Gastrocnemius medialis (tissue), 4 donors: ENCODE measurements around the gene DAND5. TPM values are rescaled to one million over a fixed set of nuclear protein-coding genes. Genes with fewer than 3 reads are reported as not detected.

ENCODE experiments used
- ATAC-seq, 2 donors: fragments of 150-250 bp; one replicate each; pipeline ENCODE4 v1.9.1; 2016
- DNase-seq, 2 donors: peaks; one replicate each; pipeline ENCODE4 v3.0.0-alpha.2; 2019
- H3K27ac ChIP-seq, 4 donors: fragments of 200-600 bp; sonication (generic); 1 replicate in 1 of 4; 2 replicates in 3 of 4; pipeline ENCODE4 v1.5.1; 2016 to 2018; ENCODE audit warnings: mild to moderate bottlenecking in 2 of 4, moderate library complexity in 1 of 4
- H3K27me3 ChIP-seq, 3 donors: fragments of 200-600 bp; sonication (generic) in 2 of 3; 1 replicate in 1 of 3; 2 replicates in 2 of 3; pipeline versions ENCODE4 v1.5.1 to v1.6.0; 2016 to 2019; ENCODE audit warnings: mild to moderate bottlenecking in 1 of 3, moderate library complexity in 1 of 3
- H3K36me3 ChIP-seq, 2 donors: fragments of 200-600 bp; sonication (generic) in 1 of 2; one replicate each; pipeline ENCODE4 v1.5.1; 2017 to 2018
- H3K4me1 ChIP-seq, 2 donors: fragments of 200-600 bp; sonication (generic) in 1 of 2; one replicate each; pipeline ENCODE4 v1.5.1; 2016 to 2017; ENCODE audit warnings: mild to moderate bottlenecking in 2 of 2
- H3K4me3 ChIP-seq, 4 donors: fragments of 200-600 bp; sonication (generic) in 3 of 4; 1 replicate in 1 of 4; 2 replicates in 3 of 4; pipeline ENCODE4 v1.5.1; 2016 to 2019; ENCODE audit warnings: mild to moderate bottlenecking in 2 of 4
- H3K9me3 ChIP-seq, 3 donors: fragments of 200-600 bp; sonication (generic) in 2 of 3; 1 replicate in 1 of 3; 2 replicates in 2 of 3; pipeline ENCODE4 v1.5.1; 2016 to 2019
- POLR2A ChIP-seq, 2 donors: fragments of 450-650 bp; IDR thresholded peaks; one replicate each; pipeline ENCODE4 v1.6.1; 2017; ENCODE audit warnings: antibody characterized with exemption in 2 of 2, mild to moderate bottlenecking in 2 of 2, moderate library complexity in 2 of 2
- in situ Hi-C, 4 donors: fragments of 200-750 bp; cut with MboI; loops; one replicate each; pipeline versions ENCODE4 v1.15.0 to v1.8.0; 2017; ENCODE audit warnings: low sequenced_read_pairs in 4 of 4
- intact Hi-C: fragments of 100-400 bp; cut with DNase I; formaldehyde crosslinking; loops from one replicate; pipeline ENCODE4 v1.15.1; 2023; ENCODE audit warnings: low total_unique reads
- total RNA-seq, 4 donors: library from RNA; depleted of rRNA; stranded (reverse); fragments of >200 nt; gene quantifications; one replicate each; pipeline versions ENCODE4 v1.1.0 to v1.2.3, GENCODE V29; 2016
- TF ChIP-seq, protein P1 (sequence below), 5 experiments: fragments of 450-650 bp in 3 of 5; fragments of 200-600 bp in 2 of 5; sonication (generic) in 2 of 5; IDR thresholded peaks in 4 of 5; conservative IDR thresholded peaks in 1 of 5; 1 replicate in 4 of 5; 2 replicates in 1 of 5; pipeline ENCODE4 v1.5.1; 2016 to 2019; ENCODE audit warnings: antibody characterized with exemption in 5 of 5, mild to moderate bottlenecking in 3 of 5, moderate library complexity in 3 of 5

Gene DAND5
- total RNA-seq, 4 donors from 2014 or later: not detected

DNA sequence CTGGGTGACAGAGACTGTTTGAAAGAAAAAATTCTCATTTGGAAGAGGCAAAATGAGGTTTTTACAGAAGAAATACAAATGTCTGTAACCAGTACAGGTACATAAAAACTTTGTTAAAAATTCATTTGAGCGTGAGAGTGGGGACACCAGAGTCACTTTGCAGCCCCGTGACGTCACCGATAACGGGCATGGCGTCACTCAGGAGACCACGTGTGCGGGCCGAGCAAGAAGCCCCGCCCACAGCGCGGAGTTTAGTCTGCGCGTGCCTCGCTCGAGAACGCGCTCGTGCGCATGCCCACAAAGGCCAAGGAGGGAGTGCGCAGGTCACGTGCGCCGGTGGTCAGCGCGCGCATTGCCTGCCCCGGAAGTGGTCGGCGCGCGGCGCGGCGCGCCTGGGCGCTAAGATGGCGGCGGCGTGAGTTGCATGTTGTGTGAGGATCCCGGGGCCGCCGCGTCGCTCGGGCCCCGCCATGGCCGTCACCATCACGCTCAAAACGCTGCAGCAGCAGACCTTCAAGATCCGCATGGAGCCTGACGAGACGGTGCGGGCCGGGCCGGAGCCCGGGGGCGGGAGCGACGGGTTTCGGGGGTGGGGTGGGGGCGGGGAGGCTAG lies 23.8 kb upstream of the DAND5 start, which contains the start of gene RAD23A:
Gene RAD23A (plus strand): TSS at position 384 of the 613 bp plus-strand sequence. CDS start 87 bp downstream, at position 471.
- in situ Hi-C loops (no loop called here), intact Hi-C loops (loop anchor here (1.0 to 10.0 kb wide), 2 partner anchors 20 to 899 kb away; no protein-coding TSS in a partner anchor)
- peak; percentile 96 to 97 for TF ChIP-seq POLR2A (IDR thresholded peaks at IDR 0.05)
- TF ChIP-seq, protein P1, sequence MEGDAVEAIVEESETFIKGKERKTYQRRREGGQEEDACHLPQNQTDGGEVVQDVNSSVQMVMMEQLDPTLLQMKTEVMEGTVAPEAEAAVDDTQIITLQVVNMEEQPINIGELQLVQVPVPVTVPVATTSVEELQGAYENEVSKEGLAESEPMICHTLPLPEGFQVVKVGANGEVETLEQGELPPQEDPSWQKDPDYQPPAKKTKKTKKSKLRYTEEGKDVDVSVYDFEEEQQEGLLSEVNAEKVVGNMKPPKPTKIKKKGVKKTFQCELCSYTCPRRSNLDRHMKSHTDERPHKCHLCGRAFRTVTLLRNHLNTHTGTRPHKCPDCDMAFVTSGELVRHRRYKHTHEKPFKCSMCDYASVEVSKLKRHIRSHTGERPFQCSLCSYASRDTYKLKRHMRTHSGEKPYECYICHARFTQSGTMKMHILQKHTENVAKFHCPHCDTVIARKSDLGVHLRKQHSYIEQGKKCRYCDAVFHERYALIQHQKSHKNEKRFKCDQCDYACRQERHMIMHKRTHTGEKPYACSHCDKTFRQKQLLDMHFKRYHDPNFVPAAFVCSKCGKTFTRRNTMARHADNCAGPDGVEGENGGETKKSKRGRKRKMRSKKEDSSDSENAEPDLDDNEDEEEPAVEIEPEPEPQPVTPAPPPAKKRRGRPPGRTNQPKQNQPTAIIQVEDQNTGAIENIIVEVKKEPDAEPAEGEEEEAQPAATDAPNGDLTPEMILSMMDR (IDR thresholded peaks at IDR 0.05 in 4 of 5, conservative IDR thresholded peaks at IDR 0.05 in 1 of 5): peak in 1 of 5 experiments; percentile 30
- Histone ChIP-seq H3K4me3 (peak within 1 kb of the TSS; percentile 65 to 94 (median 85)), H3K36me3 (peaks cover 0 to 74% of the 10 kb centered on the region in 2 donors), H3K27ac (peak within 1 kb of the TSS; percentile 96 to 99 (median 98)), H3K9me3 (no peaks in the 10 kb centered on the region), H3K4me1 (peaks cover 30 to 35% of the 10 kb centered on the region in 2 donors), H3K27me3 (no peaks in the 10 kb centered on the region)
- ATAC-seq (peak; percentile 90 to 92), DNase-seq (peak; percentile 93 to 97)

DNA sequence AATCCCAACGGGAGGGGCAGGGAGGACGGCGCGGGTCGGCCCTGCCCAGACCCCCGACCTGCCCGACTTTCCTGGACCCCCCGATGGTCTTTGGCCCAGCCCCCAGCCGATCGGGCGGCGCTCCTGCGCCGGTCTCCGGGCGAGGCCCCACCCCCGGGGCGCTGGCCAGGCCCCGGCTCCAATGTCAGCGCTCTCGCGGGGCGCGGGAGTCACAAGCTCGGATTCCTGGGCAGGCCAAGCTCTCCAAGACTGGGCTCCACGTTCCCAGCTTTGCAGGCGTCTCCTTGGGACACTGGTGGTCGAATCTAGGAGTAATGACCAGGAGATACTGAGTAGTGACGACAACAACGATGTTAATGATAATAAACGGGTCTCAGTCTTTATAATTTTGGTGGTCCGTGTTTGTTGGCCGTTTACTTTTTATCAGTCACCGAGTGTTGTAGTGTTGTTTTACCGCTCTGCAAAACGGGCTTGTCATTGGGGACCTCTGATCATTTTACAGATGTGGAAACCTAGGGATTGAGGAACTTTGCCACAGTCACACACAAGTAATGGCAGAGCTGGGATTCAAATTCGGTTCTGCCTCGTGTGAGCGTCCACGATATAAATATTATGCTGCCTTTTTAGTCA lies 23.2 kb upstream of the DAND5 start:
- H3K4me1 ChIP-seq: peaks cover 30 to 34% of the 10 kb centered on the region in 2 donors
- H3K27ac ChIP-seq: peak overlapping the region; percentile 96 to 99 (median 98)
- ATAC-seq (peak; percentile 86 to 87), DNase-seq (peak; percentile 77 to 87)
- TF ChIP-seq, protein P1 (IDR thresholded peaks at IDR 0.05 in 4 of 5, conservative IDR thresholded peaks at IDR 0.05 in 1 of 5): no peak
- TF ChIP-seq POLR2A (IDR thresholded peaks at IDR 0.05): no peak
- peaks cover 0 to 74% of the 10 kb centered on the region in 2 donors for H3K36me3 ChIP-seq
- intact Hi-C loops (loop anchor here (1.0 to 10.0 kb wide), 2 partner anchors 19 to 899 kb away; no protein-coding TSS in a partner anchor), in situ Hi-C loops (no loop called here)
- H3K27me3 ChIP-seq: no peaks in the 10 kb centered on the region
- H3K4me3 ChIP-seq: peak overlapping the region; percentile 65 to 94 (median 85)
- no peaks in the 10 kb centered on the region for H3K9me3 ChIP-seq

DNA sequence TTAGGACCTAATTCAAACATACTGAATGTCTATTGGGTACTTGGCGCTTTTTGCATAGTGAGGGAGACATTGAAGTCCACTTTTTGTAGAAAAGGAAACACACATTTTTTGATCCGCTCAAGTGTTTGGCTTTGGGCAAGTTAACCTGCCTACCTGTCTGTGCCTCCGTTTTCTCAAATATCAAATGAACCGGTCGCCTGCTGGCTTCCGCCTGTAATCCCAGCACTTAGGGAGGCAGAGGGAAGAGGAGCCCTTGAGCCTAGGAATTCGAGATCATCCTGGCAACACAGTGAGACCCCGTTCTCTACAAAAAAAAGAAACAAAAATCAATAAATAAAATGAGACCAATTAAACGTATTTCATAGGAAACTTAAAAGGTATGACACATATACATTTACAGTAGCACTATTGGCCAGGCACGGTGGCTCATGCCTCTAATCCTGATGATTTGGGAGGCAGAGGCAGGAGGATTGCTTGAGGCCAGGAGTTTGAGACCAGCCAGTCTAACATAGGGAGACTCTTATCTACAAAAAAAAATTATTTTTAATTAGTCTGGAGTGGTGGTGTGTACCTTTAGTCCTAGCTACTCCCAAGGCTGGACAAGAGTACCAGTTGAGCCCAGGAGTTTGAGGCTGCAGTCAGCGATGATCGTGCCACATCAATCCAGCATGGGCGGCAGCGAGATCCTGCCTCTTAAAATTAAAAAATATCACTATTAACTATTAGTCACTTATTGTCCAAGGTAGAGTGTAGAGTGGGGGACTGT lies 22.5 kb upstream of the DAND5 start:
- Histone ChIP-seq H3K4me1 (peaks cover 30 to 34% of the 10 kb centered on the region in 2 donors), H3K27ac (peak overlapping the region; percentile 96 to 99 (median 98)), H3K36me3 (peaks cover 0 to 69% of the 10 kb centered on the region in 2 donors), H3K27me3 (no peaks in the 10 kb centered on the region), H3K9me3 (no peaks in the 10 kb centered on the region), H3K4me3 (peak overlapping the region; percentile 65 to 94 (median 85))
- ATAC-seq: no peak
- in situ Hi-C loops (no loop called here), intact Hi-C loops (loop anchor here (1.0 to 10.0 kb wide), 2 partner anchors 18 to 898 kb away; no protein-coding TSS in a partner anchor)
- DNase-seq: no peak
- TF ChIP-seq POLR2A (IDR thresholded peaks at IDR 0.05): no peak
- TF ChIP-seq, protein P1 (IDR thresholded peaks at IDR 0.05 in 4 of 5, conservative IDR thresholded peaks at IDR 0.05 in 1 of 5): no peak

DNA sequence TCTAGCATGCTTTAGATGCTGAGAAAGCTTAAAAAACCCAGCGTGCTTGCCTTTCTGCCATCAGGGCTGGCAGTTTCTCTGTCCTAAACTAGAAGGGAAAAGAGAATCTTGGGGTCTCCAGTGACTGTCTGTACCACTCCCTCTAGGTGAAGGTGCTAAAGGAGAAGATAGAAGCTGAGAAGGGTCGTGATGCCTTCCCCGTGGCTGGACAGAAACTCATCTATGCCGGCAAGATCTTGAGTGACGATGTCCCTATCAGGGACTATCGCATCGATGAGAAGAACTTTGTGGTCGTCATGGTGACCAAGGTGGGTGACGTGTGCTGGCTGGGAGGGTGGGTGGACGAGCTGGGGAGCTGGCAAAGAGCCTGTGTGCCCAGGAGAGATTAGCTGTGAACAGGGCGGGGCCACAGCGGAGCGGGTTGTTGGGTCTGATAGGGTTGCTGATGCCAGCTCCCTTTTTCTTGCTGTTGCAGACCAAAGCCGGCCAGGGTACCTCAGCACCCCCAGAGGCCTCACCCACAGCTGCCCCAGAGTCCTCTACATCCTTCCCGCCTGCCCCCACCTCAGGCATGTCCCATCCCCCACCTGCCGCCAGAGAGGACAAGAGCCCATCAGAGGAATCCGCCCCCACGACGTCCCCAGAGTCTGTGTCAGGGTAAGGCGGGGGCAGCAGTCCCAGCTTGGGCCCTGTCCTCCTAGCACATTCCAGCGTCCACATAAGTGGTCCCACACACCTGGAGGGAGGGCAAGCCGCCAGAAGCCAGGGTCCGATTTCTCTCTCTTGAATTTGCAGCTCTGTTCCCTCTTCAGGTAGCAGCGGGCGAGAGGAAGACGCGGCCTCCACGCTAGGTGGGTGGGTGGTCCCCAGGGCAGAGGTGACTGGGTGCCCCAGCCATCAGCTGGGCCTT lies 21.4 kb upstream of the DAND5 start:
- peaks cover 38 to 39% of the 10 kb centered on the region in 2 donors for H3K4me1 ChIP-seq
- peak overlapping the region in 1 of 4 donors; percentile 65 for H3K4me3 ChIP-seq
- intact Hi-C loops: loop anchor here (10.0 kb wide), 1 partner anchor 897 kb away; no protein-coding TSS in a partner anchor
- H3K27ac ChIP-seq: peak overlapping the region; percentile 96 to 99 (median 98)
- in situ Hi-C loops: no loop called here
- peaks cover 0 to 69% of the 10 kb centered on the region in 2 donors for H3K36me3 ChIP-seq
- DNase-seq (no peak), ATAC-seq (no peak)
- H3K27me3 ChIP-seq: no peaks in the 10 kb centered on the region
- no peaks in the 10 kb centered on the region for H3K9me3 ChIP-seq
- TF ChIP-seq, protein P1 (IDR thresholded peaks at IDR 0.05 in 4 of 5, conservative IDR thresholded peaks at IDR 0.05 in 1 of 5): no peak
- no peak for TF ChIP-seq POLR2A (IDR thresholded peaks at IDR 0.05)
